Measurements from ENCODE around the gene PPP2R5E.
"Not testable (repeated sequence)": the region's sequence is repeated elsewhere in the genome, so short reads cannot be mapped to it uniquely, and the experiment has no call there.

The PPP2R5E gene

DNA sequence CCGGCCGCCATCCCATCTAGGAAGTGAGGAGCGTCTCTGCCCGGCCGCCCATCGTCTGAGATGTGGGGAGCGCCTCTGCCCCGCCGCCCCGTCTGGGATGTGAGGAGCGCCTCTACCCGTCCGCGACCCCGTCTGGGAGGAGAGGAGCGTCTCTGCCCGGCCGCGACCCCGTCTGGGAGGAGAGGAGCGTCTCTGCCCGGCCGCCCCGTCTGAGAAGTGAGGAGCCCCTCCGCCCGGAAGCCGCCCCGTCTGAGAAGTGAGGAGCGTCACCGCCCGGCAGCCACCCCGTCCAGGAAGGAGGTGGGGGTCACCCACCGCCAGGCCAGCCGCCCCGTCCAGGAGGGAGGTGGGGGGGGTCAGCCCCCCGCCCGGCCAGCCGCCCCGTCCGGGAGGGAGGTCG is 20.7 kb downstream of the PPP2R5E start:
- not testable (repeated sequence) for DNase-seq (ENCODE audit: low spot score)

DNA sequence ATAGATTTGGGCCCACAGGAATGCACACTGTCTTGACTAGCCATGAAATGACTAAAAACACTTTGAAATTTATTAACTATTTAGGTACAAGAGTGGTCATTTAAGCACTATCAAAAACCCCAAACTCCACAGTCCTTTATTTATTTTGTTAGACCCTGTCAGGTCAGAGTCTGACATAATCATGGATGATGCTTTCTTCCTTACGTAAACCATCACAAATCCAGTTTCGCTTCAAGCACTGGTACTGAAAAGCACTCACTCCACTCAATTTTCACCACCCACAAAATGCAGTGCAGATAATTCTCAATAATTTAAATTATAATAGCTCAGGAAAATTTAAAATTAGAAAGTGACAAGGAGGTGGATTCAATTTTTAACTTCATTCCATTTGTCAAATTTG is 25.8 kb downstream of the PPP2R5E start:
- DNase-seq (ENCODE audit: low spot score), result no peak

GRCh38 chr14:63515240-63515639 is 27.9 kb downstream of the PPP2R5E start:
- no peak for DNase-seq (ENCODE audit: low spot score)

DNA sequence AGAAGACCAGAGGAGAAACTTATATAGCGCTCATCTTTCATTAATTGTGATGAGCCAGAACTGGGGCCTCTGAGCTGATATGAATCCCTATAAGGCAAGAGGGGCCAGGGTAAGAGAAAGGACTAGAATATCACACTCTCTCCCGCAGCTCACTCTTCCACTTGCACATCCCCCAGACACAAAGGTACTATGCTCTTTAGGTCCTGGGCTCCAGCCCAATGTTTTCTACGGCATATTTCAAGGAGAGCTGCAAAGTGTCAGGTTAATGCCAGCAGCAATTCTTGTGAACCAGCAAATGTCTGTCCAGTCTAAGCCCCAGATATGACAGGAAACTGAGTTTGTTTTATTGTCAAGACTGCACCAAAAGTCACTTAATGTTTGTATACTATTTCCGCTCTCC is 29.4 kb downstream of the PPP2R5E start:
- no peak for DNase-seq (ENCODE audit: low spot score)

- no peak for DNase-seq (ENCODE audit: low spot score)
Measured at GRCh38 chr14:63512861-63513260, 30.3 kb downstream of the PPP2R5E start.

- DNase-seq (ENCODE audit: low spot score), result no peak
Measured at GRCh38 chr14:63510538-63510937, 32.6 kb downstream of the PPP2R5E start.

DNA sequence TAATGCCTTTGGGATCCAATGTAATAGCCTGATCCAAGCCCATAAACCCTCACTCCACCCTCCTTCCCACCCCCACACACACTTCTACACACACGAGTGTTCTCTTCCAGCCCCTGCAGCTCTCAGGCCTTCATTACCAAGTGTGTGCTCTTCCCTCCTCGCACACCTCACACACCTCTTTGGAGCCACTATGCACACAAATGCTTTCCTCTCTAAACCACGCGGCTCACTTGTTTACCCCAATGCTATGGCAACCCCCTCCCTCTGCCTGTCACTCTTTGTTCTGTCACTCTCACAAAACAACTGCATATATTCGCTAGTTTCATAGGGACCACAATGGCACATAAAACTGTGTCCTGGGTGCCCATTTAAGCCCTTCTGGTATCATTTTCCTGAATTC is 35.1 kb downstream of the PPP2R5E start:
- DNase-seq (ENCODE audit: low spot score), result peak; percentile 44

- no peak for DNase-seq (ENCODE audit: low spot score)
Measured at GRCh38 chr14:63504648-63505047, 38.5 kb downstream of the PPP2R5E start.

- no peak for DNase-seq (ENCODE audit: low spot score)
Measured at GRCh38 chr14:63501429-63501828, 41.7 kb downstream of the PPP2R5E start.

DNA sequence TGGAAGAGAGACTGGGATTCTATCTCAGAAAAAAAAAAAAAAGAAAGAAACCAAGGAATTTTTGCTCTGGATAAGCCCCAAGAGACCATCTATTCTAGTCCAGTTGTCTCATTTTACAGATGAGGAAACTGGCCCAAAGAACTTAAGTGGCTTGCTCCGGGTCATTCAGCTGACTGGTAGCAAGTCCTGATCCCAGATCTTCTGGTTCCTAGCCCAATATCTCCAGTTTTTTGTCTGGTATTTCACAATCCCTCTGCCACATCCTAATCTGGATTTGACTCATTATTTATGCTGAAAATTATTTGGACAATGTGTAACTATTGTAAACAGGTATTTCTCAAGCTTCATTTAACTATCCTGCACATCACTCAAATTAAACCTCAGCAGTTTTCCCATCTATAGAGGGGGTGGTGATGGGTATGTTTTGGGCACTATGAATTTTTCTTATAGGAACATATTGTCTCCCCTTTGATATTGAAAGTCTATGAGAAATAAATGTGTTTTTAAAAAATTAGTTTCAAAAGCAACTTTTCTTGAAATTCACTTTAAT is 43.4 kb downstream of the PPP2R5E start:
- DNase-seq (ENCODE audit: low spot score), result no peak

- DNase-seq (ENCODE audit: low spot score), result no peak
Measured at GRCh38 chr14:63496837-63497400, 46.3 kb downstream of the PPP2R5E start.

GRCh38 chr14:63493246-63493645 is 49.9 kb downstream of the PPP2R5E start:
- peak; percentile 31 for DNase-seq (ENCODE audit: low spot score)

GRCh38 chr14:63492391-63492790 is 50.8 kb downstream of the PPP2R5E start:
- no peak for DNase-seq (ENCODE audit: low spot score)

DNA sequence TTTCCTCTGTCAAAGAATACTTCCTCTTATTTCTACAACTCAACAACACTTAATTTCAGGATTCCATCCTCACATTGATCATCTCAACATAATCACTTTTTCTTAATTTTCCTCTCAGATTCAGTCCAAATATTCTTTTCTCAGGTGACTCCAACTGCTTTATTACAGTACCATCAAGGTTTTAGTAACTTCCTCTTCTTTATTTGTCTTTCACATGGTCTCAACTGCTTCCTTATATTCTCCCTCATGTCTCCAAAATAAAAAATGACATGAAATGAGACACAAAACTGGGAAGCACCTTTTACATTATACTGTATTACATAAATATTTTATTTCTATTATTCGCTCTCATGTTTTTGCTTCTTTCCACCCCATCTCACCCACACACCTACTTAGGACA is 55.5 kb downstream of the PPP2R5E start:
- DNase-seq (ENCODE audit: low spot score), result no peak

- no peak for DNase-seq (ENCODE audit: low spot score)
Measured at GRCh38 chr14:63486738-63487137, 56.4 kb downstream of the PPP2R5E start.

- no peak for DNase-seq (ENCODE audit: low spot score)
Measured at GRCh38 chr14:63483315-63483714, 59.9 kb downstream of the PPP2R5E start.

- no peak for DNase-seq (ENCODE audit: low spot score)
Measured at GRCh38 chr14:63480599-63480998, 62.6 kb downstream of the PPP2R5E start.

DNA sequence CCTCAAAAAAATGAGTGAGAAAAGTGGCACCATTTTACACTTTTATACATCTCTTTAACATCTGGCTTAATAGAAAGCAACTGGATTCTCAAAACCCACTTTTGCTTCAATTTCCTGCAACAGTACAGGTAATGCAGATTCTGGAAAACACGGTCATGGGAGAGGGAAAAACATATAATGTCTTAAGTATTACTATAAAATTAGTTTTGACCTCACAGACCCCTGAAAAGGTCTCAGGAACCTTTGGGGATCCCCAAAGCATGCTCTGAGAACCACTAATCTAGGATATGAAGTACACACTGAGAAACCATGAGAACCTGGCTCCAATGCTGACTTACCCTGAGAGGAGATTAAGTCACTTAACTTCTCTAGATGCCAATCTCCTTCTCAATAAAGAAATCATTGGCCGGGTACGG is 64.7 kb downstream of the PPP2R5E start:
- DNase-seq (ENCODE audit: low spot score), result no peak

- DNase-seq (ENCODE audit: low spot score), result no peak
Measured at GRCh38 chr14:63478010-63478409, 65.2 kb downstream of the PPP2R5E start.

- no peak for DNase-seq (ENCODE audit: low spot score)
Measured at GRCh38 chr14:63477556-63477955, 65.6 kb downstream of the PPP2R5E start.

DNA sequence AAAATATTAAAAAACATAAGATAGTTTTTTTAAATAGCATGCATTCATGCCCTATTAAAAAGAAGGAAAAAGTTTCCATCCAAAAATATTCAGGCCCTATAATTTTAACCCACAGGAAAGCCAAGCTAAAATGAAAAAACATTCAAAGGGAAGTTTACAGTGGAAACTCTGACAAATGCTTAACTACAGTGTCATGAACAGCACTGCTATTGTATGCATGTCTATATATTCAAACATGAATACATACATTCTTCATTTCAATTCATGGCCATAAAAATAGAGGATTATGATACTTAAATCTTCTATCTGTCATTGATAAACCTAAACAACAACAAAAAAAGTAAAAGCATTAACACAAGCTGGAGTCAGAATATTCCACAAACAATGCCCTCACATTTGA is 67.4 kb downstream of the PPP2R5E start:
- DNase-seq (ENCODE audit: low spot score), result no peak

- DNase-seq (ENCODE audit: low spot score), result no peak
Measured at GRCh38 chr14:63474844-63475243, 68.3 kb downstream of the PPP2R5E start.

DNA sequence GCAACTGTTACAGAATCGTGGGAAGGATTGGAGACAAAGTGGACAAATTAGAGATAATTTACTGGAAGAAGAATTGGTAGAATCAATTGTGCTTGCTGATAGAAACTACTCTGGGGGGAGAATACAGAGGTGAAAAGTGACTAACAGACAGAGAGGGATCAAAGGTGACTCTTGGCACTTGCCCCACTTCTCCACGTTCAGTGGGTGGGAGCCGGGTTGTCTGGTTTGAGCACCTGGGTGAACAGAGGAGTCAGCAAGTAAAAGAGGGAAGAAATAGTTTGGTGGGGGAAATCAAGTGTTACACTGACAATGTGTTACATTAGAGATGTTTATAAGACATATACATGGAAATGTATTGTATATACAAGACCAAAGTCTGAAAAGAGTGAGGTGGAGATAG is 69.1 kb downstream of the PPP2R5E start:
- no peak for DNase-seq (ENCODE audit: low spot score)

DNA sequence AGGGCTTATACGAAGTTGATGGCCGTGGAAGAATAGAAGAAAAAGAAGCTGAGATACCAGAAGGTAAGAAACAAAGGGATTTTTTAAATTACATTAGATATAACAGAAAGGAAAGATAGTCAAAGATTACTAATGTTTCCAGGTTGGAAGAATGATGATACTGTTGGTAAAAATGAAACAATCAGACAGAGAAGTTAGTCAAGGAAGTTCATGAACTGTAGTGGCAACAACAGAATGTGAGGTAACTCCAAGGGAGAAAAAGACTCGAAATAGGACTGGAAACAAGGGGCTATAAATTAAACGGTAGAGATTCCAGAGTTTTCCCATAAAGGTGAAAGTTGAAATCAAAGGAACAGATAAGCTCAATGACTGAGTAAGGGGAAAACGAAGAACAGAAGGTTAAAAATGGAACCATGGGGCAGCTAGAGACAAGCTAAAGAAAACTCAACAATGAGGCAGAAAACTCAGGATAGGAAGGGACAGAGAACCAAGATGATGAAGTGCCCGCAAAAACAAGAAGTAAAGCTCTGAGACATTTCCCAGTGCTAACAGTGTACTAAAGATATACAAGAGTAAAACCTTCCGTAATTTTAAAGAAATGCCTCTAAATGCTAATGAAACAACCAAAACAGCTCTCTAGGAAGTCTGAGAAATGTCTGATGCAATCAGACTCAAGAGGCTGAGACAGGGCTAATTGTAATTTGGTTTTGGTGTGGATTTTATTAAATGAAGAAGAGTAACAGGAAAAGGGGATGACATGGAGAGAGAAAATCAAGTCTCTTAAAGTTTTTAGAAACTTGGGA is 70.0 kb downstream of the PPP2R5E start:
- DNase-seq (ENCODE audit: low spot score), result no peak

All from iPS-NIHi11 (cell line).